HG02798 (cell line): ENCODE results near the gene STYXL1.
"Not testable (repeated sequence)": the region's sequence is repeated elsewhere in the genome, so short reads cannot be mapped to it uniquely, and the experiment has no call there.

Source experiments
- ATAC-seq: cut with Tn5 transposase; IDR thresholded peaks from one replicate; pipeline ENCODE4 v1.9.1; 2021; ENCODE audit warnings: mild to moderate bottlenecking; ENCODE audit not compliant: unreplicated experiment, poor library complexity

The STYXL1 gene

GRCh38 chr7:76040126-76040525, 7.7 kb downstream of the STYXL1 start:
- no peak for ATAC-seq

- no peak for ATAC-seq
Measured at GRCh38 chr7:76037310-76037709, 10.5 kb downstream of the STYXL1 start.

- no peak for ATAC-seq
Measured at GRCh38 chr7:76031964-76032363, 15.8 kb downstream of the STYXL1 start.

GRCh38 chr7:76029682-76030081, 18.1 kb downstream of the STYXL1 start:
- not testable (repeated sequence) for ATAC-seq

GRCh38 chr7:76023002-76023401, 24.8 kb downstream of the STYXL1 start:
- no peak for ATAC-seq

- no peak for ATAC-seq
Measured at GRCh38 chr7:76022026-76022780, 25.6 kb downstream of the STYXL1 start.

- ATAC-seq: no peak
Measured at GRCh38 chr7:76020031-76020714, 27.6 kb downstream of the STYXL1 start.

GRCh38 chr7:76018520-76018919, 29.3 kb downstream of the STYXL1 start:
- ATAC-seq: not testable (repeated sequence)

GRCh38 chr7:76016191-76016947, 31.4 kb downstream of the STYXL1 start:
- ATAC-seq: no peak

GRCh38 chr7:76011442-76011861, 36.3 kb downstream of the STYXL1 start:
- ATAC-seq: no peak

- no peak for ATAC-seq
Measured at GRCh38 chr7:76009672-76010600, 37.9 kb downstream of the STYXL1 start.

- ATAC-seq: no peak
Measured at GRCh38 chr7:76008156-76008687, 39.6 kb downstream of the STYXL1 start.

- ATAC-seq: not testable (repeated sequence)
Measured at GRCh38 chr7:76005004-76005403, 42.8 kb downstream of the STYXL1 start.

GRCh38 chr7:76003351-76003750, 44.4 kb downstream of the STYXL1 start:
- no peak for ATAC-seq

GRCh38 chr7:76002822-76003221, 45.0 kb downstream of the STYXL1 start:
- ATAC-seq: no peak

GRCh38 chr7:76002139-76002538, 45.7 kb downstream of the STYXL1 start:
- no peak for ATAC-seq

- ATAC-seq: no peak
Measured at GRCh38 chr7:76000566-76000965, 47.2 kb downstream of the STYXL1 start.

- ATAC-seq: no peak
Measured at GRCh38 chr7:75998038-75998437, 49.8 kb downstream of the STYXL1 start.

- no peak for ATAC-seq
Measured at GRCh38 chr7:75996476-75996875, 51.3 kb downstream of the STYXL1 start.

- ATAC-seq: no peak
Measured at GRCh38 chr7:75995996-75996395, 51.8 kb downstream of the STYXL1 start.
